Smooth muscle cell (in vitro differentiated cells): ENCODE data around the gene ZNF831. TPM values are rescaled to one million over a fixed set of nuclear protein-coding genes. Genes with fewer than 3 reads are reported as not detected.

Experiments used
- DNase-seq: peaks from one replicate; lab custom pipeline; 2025; ENCODE audit not compliant: unreplicated experiment; lab: John Stamatoyannopoulos, UW
- H2AFZ ChIP-seq: fragments of 200-600 bp; sonication (generic); 2 replicates; pipeline ENCODE4 v1.6.0; 2016; ENCODE audit warnings: antibody characterized with exemption, low read depth, mild to moderate bottlenecking
- H3F3A ChIP-seq: fragments of 200-600 bp; sonication (generic); 2 replicates; pipeline ENCODE4 v1.6.0; 2017; ENCODE audit warnings: antibody characterized with exemption, low read depth
- H3K27ac ChIP-seq: fragments of 200-600 bp; sonication (generic); 2 replicates; pipeline ENCODE4 v1.5.1; 2016; ENCODE audit warnings: low read depth, mild to moderate bottlenecking
- H3K27me3 ChIP-seq: fragments of 200-600 bp; sonication (generic); 2 replicates; pipeline ENCODE4 v1.6.1; 2016; ENCODE audit warnings: low read depth, mild to moderate bottlenecking
- H3K36me3 ChIP-seq: fragments of 200-600 bp; sonication (generic); 2 replicates; pipeline ENCODE4 v1.5.1; 2016; ENCODE audit warnings: low read depth
- H3K4me1 ChIP-seq: fragments of 200-600 bp; sonication (generic); 2 replicates; pipeline ENCODE4 v1.5.1; 2016; ENCODE audit warnings: low read depth
- H3K4me2 ChIP-seq: fragments of 200-600 bp; sonication (generic); 2 replicates; pipeline ENCODE4 v1.6.0; 2016; ENCODE audit warnings: mild to moderate bottlenecking
- H3K4me3 ChIP-seq: fragments of 200-600 bp; sonication (generic); 2 replicates; pipeline ENCODE4 v1.5.1; 2016; ENCODE audit warnings: mild to moderate bottlenecking
- H3K79me2 ChIP-seq: fragments of 200-600 bp; sonication (generic); 2 replicates; pipeline ENCODE4 v1.6.0; 2016; ENCODE audit warnings: low read depth, mild to moderate bottlenecking
- H3K9ac ChIP-seq: fragments of 200-600 bp; sonication (generic); 2 replicates; pipeline ENCODE4 v1.6.0; 2016; ENCODE audit warnings: low read depth
- H3K9me3 ChIP-seq: fragments of 200-600 bp; sonication (generic); replicated peaks from 2 replicates; pipeline ENCODE4 v1.5.1; 2016; ENCODE audit warnings: low read depth
- H4K20me1 ChIP-seq: fragments of 200-600 bp; sonication (generic); 2 replicates; pipeline ENCODE4 v1.6.0; 2016; ENCODE audit warnings: low read depth
- CTCF ChIP-seq: fragments of 200-600 bp; sonication (generic); IDR thresholded peaks from 2 replicates; pipeline ENCODE4 v1.5.1; 2017; ENCODE audit warnings: borderline replicate concordance, mild to moderate bottlenecking, antibody characterized with exemption; ENCODE audit not compliant: insufficient read depth, poor library complexity, severe bottlenecking
- whole genome bisulfite sequencing: methylation state at CpG from one replicate; pipeline ENCODE4 v1.1.7; 2016; ENCODE audit warnings: low lambda C conversion rate; 5-methylcytosine and 5-hydroxymethylcytosine counted together
- polyA plus RNA-seq: library from polyadenylated mRNA; unstranded; fragments of >200 nt; fragmentation: Nextera tagmentation; extraction: Ambion mirVana; gene quantifications from 2 replicates; pipeline ENCODE4 v1.2.1, GENCODE V29; 2016
- total RNA-seq: library from RNA; depleted of rRNA; stranded (reverse); fragments of >200 nt; gene quantifications from 2 replicates; pipeline ENCODE4 v1.2.3, GENCODE V29; 2014

The ZNF831 gene
- total and polyA plus RNA-seq, 2 experiments from 2014 or later: not detected

GRCh38 chr20:59259946-59260345, 96.3 kb downstream of the ZNF831 start:
- no peak overlapping the region for H2AFZ ChIP-seq
- no peaks in the 10 kb centered on the region for H3K36me3 ChIP-seq
- H4K20me1 ChIP-seq: no peaks in the 10 kb centered on the region
- H3K4me3 ChIP-seq: no peak overlapping the region
- H3K27me3 ChIP-seq: peaks cover 68% of the 10 kb centered on the region
- TF ChIP-seq CTCF: no peak
- no peak overlapping the region for H3K4me2 ChIP-seq
- H3K27ac ChIP-seq: no peak overlapping the region
- no peaks in the 10 kb centered on the region for H3F3A ChIP-seq
- H3K79me2 ChIP-seq: no peaks in the 10 kb centered on the region
- no peak for DNase-seq
- H3K4me1 ChIP-seq: no peaks in the 10 kb centered on the region
- WGBS: 45% methylated on average over 2 of the region's 2 CpGs
- no peaks in the 10 kb centered on the region for H3K9me3 ChIP-seq
- H3K9ac ChIP-seq: no peak overlapping the region

- no peaks in the 10 kb centered on the region for H3K79me2 ChIP-seq
- H3K4me1 ChIP-seq: peaks cover 6% of the 10 kb centered on the region
- no peak for DNase-seq
- H3K9ac ChIP-seq: no peak overlapping the region
- H3K4me2 ChIP-seq: no peak overlapping the region
- no peak overlapping the region for H3K27ac ChIP-seq
- no peaks in the 10 kb centered on the region for H3F3A ChIP-seq
- TF ChIP-seq CTCF: no peak
- H3K36me3 ChIP-seq: no peaks in the 10 kb centered on the region
- H2AFZ ChIP-seq: no peak overlapping the region
- H4K20me1 ChIP-seq: no peaks in the 10 kb centered on the region
- no peak overlapping the region for H3K4me3 ChIP-seq
- H3K9me3 ChIP-seq: no peaks in the 10 kb centered on the region
- H3K27me3 ChIP-seq: peaks cover 82% of the 10 kb centered on the region
Observed at GRCh38 chr20:59265298-59265697, 101.7 kb downstream of the ZNF831 start.

GRCh38 chr20:59268870-59269269, 105.2 kb downstream of the ZNF831 start:
- H2AFZ ChIP-seq: no peak overlapping the region

More at GRCh38 chr20:59268870-59269269, 105.2 kb downstream of the ZNF831 start:
- H3K4me2 ChIP-seq: no peak overlapping the region
- DNase-seq: no peak
- no peak overlapping the region for H3K4me3 ChIP-seq
- no peaks in the 10 kb centered on the region for H3K9me3 ChIP-seq
- no peak for TF ChIP-seq CTCF
- H3K4me1 ChIP-seq: peaks cover 6% of the 10 kb centered on the region
- no peak overlapping the region for H3K9ac ChIP-seq
- no peaks in the 10 kb centered on the region for H4K20me1 ChIP-seq
- WGBS: 34% methylated on average over 3 of the region's 3 CpGs
- H3K27me3 ChIP-seq: peaks cover 80% of the 10 kb centered on the region
- H3F3A ChIP-seq: no peaks in the 10 kb centered on the region
- H3K27ac ChIP-seq: no peak overlapping the region
- no peaks in the 10 kb centered on the region for H3K36me3 ChIP-seq
- H3K79me2 ChIP-seq: no peaks in the 10 kb centered on the region
